AG09319 (cell line): ENCODE results near the gene STK32B.

Source experiments
- DNase-seq: peaks from one replicate; pipeline ENCODE4 v3.0.0-alpha.2; 2010; ENCODE audit warnings: low read depth; ENCODE audit errors: extremely low read depth
- CTCF ChIP-seq: IDR thresholded peaks from 2 replicates; pipeline ENCODE4 v1.5.1; 2011; ENCODE audit warnings: low read depth, mild to moderate bottlenecking, inconsistent platforms, low read length, moderate library complexity

Gene STK32B

GRCh38 chr4:5120468-5120867 is 69.2 kb downstream of the STK32B start:
- no peak for DNase-seq
- TF ChIP-seq CTCF, result no peak

GRCh38 chr4:5122114-5122513 is 70.8 kb downstream of the STK32B start:
- DNase-seq, result no peak
- TF ChIP-seq CTCF, result no peak

- TF ChIP-seq CTCF, result no peak
- no peak for DNase-seq
Measured at GRCh38 chr4:5124876-5125275, 73.6 kb downstream of the STK32B start.

- no peak for DNase-seq
- no peak for TF ChIP-seq CTCF
Measured at GRCh38 chr4:5125321-5125720, 74.0 kb downstream of the STK32B start.

- DNase-seq, result no peak
- no peak for TF ChIP-seq CTCF
Measured at GRCh38 chr4:5126231-5126630, 75.0 kb downstream of the STK32B start.

GRCh38 chr4:5126857-5127256 is 75.6 kb downstream of the STK32B start:
- DNase-seq, result no peak
- TF ChIP-seq CTCF, result no peak

- DNase-seq, result no peak
- no peak for TF ChIP-seq CTCF
Measured at GRCh38 chr4:5127556-5127955, 76.3 kb downstream of the STK32B start.
